Stimulated activated CD4-positive, alpha-beta T cell treated with anti-CD3 and anti-CD28 coated beads, TNF-alpha, amount 100 ng/mL, for 1 hour (primary cell): ENCODE data around the gene SRSF7.
"Not testable (repeated sequence)": the region's sequence is repeated elsewhere in the genome, so short reads cannot be mapped to it uniquely, and the experiment has no call there.

Experiments
- DNase-seq, 3 donors: peaks; one replicate each; pipeline ENCODE4 v3.0.0-alpha.2; 2020; ENCODE audit warnings: low read depth in 3 of 3, low spot score in 1 of 3

Gene SRSF7

GRCh38 chr2:38703336-38703735 is 47.8 kb downstream of the SRSF7 start:
- DNase-seq: not testable (repeated sequence)

GRCh38 chr2:38702413-38702812 is 48.7 kb downstream of the SRSF7 start:
- DNase-seq: no peak

- no peak for DNase-seq
These were observed 49.6 kb downstream of the SRSF7 start for GRCh38 chr2:38701542-38701941.

GRCh38 chr2:38700881-38701458 is 50.2 kb downstream of the SRSF7 start:
- DNase-seq: no peak

GRCh38 chr2:38700113-38700785 is 50.9 kb downstream of the SRSF7 start:
- no peak for DNase-seq

GRCh38 chr2:38698467-38699003 is 52.6 kb downstream of the SRSF7 start:
- no peak for DNase-seq

GRCh38 chr2:38697116-38697840 is 53.9 kb downstream of the SRSF7 start:
- DNase-seq: no peak
